Right cardiac atrium (tissue), 5 donors: ENCODE measurements around the gene NECAB2. TPM values are rescaled to one million over a fixed set of nuclear protein-coding genes. Genes with fewer than 3 reads are reported as not detected.
A peak's percentile ranks its signal among the peaks of the same experiment; 100 is the strongest.

Source experiments
- ATAC-seq, 2 donors: fragments of 200-7000 bp; cut with Tn5 transposase; one replicate each; pipeline versions ENCODE4 v1.8.0 to v1.9.1; 2020; ENCODE audit warnings: moderate library complexity in 2 of 2, mild to moderate bottlenecking in 1 of 2
- DNase-seq, 3 donors: peaks; one replicate each; pipeline ENCODE4 v3.0.0-alpha.2; 2020
- H3K27ac ChIP-seq: one replicate; pipeline ENCODE4 v1.5.1; 2013; ENCODE audit warnings: mild to moderate bottlenecking, low read length, control low read depth, moderate library complexity
- H3K27me3 ChIP-seq: one replicate; pipeline ENCODE4 v1.6.1; 2013; ENCODE audit not compliant: control insufficient read depth, insufficient read depth
- H3K4me1 ChIP-seq: one replicate; pipeline ENCODE4 v1.6.1; 2013; ENCODE audit warnings: low read length; ENCODE audit not compliant: control insufficient read depth, insufficient read depth
- H3K4me3 ChIP-seq: one replicate; pipeline ENCODE4 v1.5.1; 2013; ENCODE audit warnings: low read length, control low read depth
- H3K9me3 ChIP-seq: one replicate; pipeline ENCODE4 v1.6.1; 2013; ENCODE audit warnings: low read length; ENCODE audit not compliant: control insufficient read depth
- WGBS: extraction: QIAGEN DNeasy Blood & Tissue Kit; methylation state at CpG from one replicate; pipeline ENCODE4 v1.1.7; 2013; 5-methylcytosine and 5-hydroxymethylcytosine counted together
- intact Hi-C, 4 donors: fragments of 100-400 bp; cut with DNase I; formaldehyde crosslinking; loops; one replicate each; pipeline versions ENCODE4 v1.11.0 to v1.14.0; 2022 to 2023
- polyA plus RNA-seq: library from polyadenylated mRNA; stranded (reverse); fragments of 200-250 nt; gene quantifications from one replicate; pipeline ENCODE4 v1.2.3, GENCODE V29; 2013
- total RNA-seq, 4 donors: library from RNA; stranded (reverse); fragmentation: NEBNext Ultra II Directional; extraction: Animal tissue kit (Norgen Biotek cat#: 25700); gene quantifications; one replicate each; pipeline ENCODE4 v1.2.1, GENCODE V29; 2021
- donor health status: healthy with polysubstance abuse.
- donor health status: DM: no; HTN: yes; CAD: no.
- donor health status: DM: no; HTN: no; CAD: no.
- donor health status: DM: no; HTN: yes; CAD: no; lungs with severe emphysema.
- donor health status: DM: yes; HTN: yes; CAD: no.

NECAB2 gene
- total and polyA plus RNA-seq, 5 donors, result 0.28 to 1.8 (median 1.7) TPM

DNA sequence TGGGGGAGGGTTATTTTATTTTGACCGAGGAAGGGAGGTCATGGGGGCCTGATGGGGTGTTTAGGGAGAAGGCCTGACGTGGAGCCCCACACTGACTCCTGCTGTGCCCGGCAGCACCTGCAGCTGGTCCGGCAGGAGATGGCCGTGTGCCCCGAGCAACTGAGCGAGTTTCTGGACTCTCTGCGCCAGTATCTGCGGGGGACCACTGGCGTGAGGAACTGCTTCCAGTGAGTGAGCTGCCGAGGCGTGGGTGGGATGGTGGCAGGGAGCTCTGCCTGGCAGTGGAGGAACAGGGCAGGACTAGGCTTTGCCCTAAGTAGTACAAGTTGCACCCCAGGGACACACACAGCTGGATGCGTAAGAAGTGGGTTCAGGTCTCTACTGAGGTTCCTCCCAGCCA lies 30.0 kb downstream of the NECAB2 start:
- ATAC-seq, result no peak
- Histone ChIP-seq H3K27ac (no peak overlapping the region), H3K9me3 (no peaks in the 10 kb centered on the region), H3K4me1 (no peaks in the 10 kb centered on the region), H3K27me3 (no peaks in the 10 kb centered on the region), H3K4me3 (no peak overlapping the region)
- 90% methylated on average over 13 of the region's 13 CpGs for WGBS
- peak in 1 of 3 donors; percentile 12 for DNase-seq
- intact Hi-C loops, result no loop called here

DNA sequence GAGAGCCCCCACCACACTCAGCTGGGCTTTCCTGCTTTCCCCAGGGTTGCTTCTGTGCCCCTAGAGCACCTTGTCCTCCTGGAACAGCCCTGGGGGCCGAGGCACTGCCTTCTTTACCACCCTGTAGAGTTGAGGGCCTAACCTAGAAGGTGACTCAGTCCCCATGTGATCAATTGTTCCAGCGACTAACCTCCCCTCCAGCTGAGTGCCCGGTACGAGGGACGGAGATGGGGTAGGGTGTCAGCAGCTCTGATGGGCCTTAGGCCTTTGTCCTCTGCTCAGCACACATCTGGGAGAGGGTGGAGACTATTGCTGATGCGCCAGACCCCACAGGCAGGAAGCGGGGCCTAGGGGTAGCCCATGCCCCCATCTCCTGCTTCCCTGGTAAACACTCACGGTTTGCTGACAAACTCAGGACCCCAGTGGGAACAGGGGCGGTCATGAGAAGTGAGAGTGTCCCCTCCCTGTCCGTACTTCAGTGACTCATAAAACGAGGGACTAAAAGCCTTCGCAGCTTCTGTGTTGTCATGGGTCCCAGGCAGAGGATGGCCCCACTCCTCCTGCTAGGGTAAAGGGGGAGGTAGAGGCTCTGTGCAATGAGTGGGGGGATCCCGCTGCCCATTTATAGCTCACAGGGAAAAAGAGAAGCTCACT lies 33.1 kb downstream of the NECAB2 start:
- Histone ChIP-seq H3K27me3 (no peaks in the 10 kb centered on the region), H3K27ac (no peak overlapping the region), H3K4me1 (no peaks in the 10 kb centered on the region), H3K4me3 (no peak overlapping the region), H3K9me3 (no peaks in the 10 kb centered on the region)
- no peak for ATAC-seq
- intact Hi-C loops, result no loop called here
- DNase-seq, result peak in 1 of 3 donors; percentile 14
- 84% methylated on average over 13 of the region's 13 CpGs for WGBS

DNA sequence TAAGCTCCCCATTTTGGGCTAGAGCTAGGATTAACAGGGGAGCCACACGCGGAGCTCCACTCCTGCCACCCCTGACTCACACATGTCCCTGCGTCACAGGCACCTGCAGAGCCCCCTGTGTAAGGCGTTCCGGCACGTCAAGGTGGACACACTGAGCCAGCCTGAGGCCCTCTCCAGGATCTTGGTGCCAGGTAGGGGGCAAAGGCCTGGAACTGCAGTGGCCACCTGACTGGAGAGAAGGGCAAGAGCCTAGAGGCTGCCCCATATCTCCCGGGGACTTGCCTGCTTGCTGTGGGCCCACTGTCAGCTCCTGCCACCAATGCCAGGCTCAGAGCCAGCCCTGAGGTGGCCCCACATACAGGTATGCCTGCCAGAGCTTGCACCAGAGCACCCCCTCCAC lies 33.7 kb downstream of the NECAB2 start:
- no peaks in the 10 kb centered on the region for H3K9me3 ChIP-seq
- ATAC-seq, result no peak
- no peaks in the 10 kb centered on the region for H3K27me3 ChIP-seq
- H3K27ac ChIP-seq, result no peak overlapping the region
- intact Hi-C loops, result no loop called here
- peak in 1 of 3 donors; percentile 34 for DNase-seq
- WGBS, result 93% methylated on average over 7 of the region's 7 CpGs
- H3K4me1 ChIP-seq, result no peaks in the 10 kb centered on the region
- no peak overlapping the region for H3K4me3 ChIP-seq

DNA sequence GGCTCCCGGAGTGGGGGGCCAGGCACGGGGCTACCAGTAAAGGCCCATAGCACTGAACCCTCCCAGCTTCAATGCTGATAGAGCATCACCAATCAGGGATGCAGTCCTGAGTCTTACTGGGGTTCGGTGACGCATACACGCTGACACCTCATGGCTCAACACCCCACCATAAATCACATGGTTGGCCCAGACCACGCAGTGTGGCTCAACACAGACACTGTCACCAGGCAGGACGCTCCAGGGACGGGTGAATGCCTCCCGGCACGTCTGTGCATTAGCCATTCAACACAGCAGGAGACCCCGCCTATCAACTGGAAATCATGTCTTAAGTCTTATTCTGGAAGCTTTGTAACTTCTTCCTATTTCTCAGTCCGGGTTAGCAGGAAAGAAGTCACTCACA lies 35.0 kb downstream of the NECAB2 start:
- no peaks in the 10 kb centered on the region for H3K9me3 ChIP-seq
- WGBS, result 84% methylated on average over 12 of the region's 12 CpGs
- no peak overlapping the region for H3K4me3 ChIP-seq
- intact Hi-C loops, result no loop called here
- H3K27ac ChIP-seq, result no peak overlapping the region
- no peaks in the 10 kb centered on the region for H3K27me3 ChIP-seq
- DNase-seq, result peak in 1 of 3 donors; percentile 11
- ATAC-seq, result no peak
- H3K4me1 ChIP-seq, result peaks cover 1% of the 10 kb centered on the region

DNA sequence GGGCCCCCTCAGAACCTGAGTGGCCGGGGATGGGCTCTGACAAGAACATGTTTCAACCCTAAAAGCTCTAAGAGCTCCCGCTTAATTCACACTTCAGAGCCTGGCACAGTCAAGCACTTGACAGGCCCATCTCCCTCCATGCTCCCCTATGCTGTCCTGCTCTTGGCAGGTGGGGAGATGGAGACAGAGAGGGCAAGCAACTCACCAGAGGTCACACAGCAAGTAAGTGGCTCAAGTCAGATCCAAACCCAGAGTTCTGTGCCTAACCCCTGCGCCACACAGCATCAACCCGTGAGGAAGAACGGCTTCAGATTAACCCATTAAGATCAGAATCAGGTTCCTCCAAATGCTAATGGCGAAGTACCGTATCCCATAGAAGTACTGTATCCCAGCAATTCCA lies 36.4 kb downstream of the NECAB2 start:
- Histone ChIP-seq H3K27me3 (no peaks in the 10 kb centered on the region), H3K4me1 (peaks cover 2% of the 10 kb centered on the region), H3K4me3 (no peak overlapping the region), H3K9me3 (no peaks in the 10 kb centered on the region), H3K27ac (no peak overlapping the region)
- intact Hi-C loops, result no loop called here
- DNase-seq, result peak in 1 of 3 donors; percentile 25
- ATAC-seq, result no peak
- 71% methylated on average over 7 of the region's 7 CpGs for WGBS

DNA sequence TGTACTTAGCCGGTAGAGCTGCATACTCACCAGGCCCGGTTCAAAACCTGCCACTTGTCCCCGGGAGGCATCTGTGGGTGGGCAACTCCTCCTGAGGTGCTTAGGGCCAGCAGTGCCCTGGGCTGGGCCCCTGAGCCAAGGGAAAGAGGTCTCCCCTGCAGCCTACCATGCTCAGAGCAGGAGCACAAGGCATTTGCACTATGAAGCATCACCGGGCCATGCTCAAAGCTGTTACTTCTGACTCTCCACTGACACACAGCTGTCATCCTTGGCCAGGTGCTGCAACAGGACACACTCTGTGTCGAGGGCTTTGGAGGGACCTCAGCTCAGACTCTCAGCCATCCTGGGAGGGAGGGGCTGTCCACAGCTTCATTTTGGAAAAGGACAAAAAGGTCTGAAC lies 37.3 kb downstream of the NECAB2 start:
- Histone ChIP-seq H3K4me1 (peaks cover 2% of the 10 kb centered on the region), H3K27me3 (no peaks in the 10 kb centered on the region), H3K27ac (no peak overlapping the region), H3K9me3 (no peaks in the 10 kb centered on the region), H3K4me3 (no peak overlapping the region)
- intact Hi-C loops, result no loop called here
- DNase-seq (peak in 1 of 3 donors; percentile 23), ATAC-seq (no peak)
- 75% methylated on average over 5 of the region's 5 CpGs for WGBS

DNA sequence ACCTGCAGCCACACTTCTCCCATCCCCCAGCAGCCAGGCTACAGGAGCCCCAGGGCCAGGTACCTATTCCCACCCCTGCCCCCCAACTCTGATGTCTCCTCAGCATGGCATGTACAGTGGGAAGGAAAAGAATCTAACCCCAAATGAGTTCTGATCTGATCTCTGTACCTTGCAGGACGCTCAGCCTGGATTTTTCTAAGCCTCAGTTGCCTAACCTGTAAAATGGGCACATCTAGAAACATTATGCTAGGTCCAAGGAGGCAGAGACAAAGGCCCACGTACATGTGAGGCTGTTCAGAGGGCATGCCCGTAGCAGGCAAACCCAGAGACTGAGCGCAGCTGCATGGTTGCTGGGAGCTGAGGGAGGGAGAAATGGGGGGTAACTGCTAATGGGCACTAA lies 39.5 kb downstream of the NECAB2 start:
- WGBS, result 80% methylated on average over 4 of the region's 4 CpGs
- DNase-seq (peak in 1 of 3 donors; percentile 16), ATAC-seq (no peak)
- Histone ChIP-seq H3K9me3 (no peaks in the 10 kb centered on the region), H3K27ac (no peak overlapping the region), H3K27me3 (no peaks in the 10 kb centered on the region), H3K4me3 (no peak overlapping the region), H3K4me1 (peaks cover 2% of the 10 kb centered on the region)
- intact Hi-C loops, result no loop called here

DNA sequence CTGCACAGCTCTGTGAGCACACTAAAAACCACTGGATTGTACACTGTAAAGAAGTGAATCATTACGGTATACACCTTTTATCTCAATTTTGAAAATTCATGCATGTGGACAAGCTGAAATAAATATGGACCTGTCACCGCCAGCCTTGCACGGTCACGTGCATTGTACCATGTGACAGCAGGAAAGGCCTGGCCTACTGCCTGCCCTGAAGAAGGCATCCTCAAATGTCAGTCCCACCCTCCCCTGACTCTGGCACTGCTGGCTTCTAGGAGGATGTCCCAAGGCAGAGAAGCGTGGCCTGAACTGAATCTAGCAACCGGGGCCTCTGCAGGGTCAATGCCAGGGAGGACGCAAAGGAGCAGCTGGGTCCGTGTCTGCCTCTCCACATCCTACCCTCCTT lies 39.9 kb downstream of the NECAB2 start:
- intact Hi-C loops, result no loop called here
- Histone ChIP-seq H3K4me1 (peaks cover 2% of the 10 kb centered on the region), H3K4me3 (no peak overlapping the region), H3K27me3 (no peaks in the 10 kb centered on the region), H3K27ac (no peak overlapping the region), H3K9me3 (no peaks in the 10 kb centered on the region)
- 54% methylated on average over 8 of the region's 8 CpGs for WGBS
- DNase-seq (peak in 1 of 3 donors; percentile 55), ATAC-seq (peak in 1 of 2 donors; percentile 34)

DNA sequence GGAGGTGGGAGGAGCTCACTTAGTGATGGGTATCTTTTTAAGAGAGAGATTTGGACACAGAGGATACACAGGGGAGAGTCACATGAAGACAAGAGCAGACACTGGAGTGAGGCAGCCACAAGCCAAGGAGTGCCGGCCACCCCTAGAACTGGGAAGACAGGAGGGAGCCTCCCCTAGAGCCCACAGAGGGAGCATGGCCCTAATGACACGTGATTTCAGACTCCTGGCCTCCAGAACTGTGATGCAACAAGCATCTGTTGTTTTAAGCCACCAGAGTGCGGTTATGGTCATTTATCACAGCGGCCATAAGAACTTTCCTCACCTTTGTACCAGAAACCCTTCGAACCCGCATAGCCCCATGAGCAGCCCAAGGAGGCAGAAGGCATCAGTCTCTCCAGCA lies 41.2 kb downstream of the NECAB2 start:
- no peak overlapping the region for H3K27ac ChIP-seq
- H3K4me3 ChIP-seq, result no peak overlapping the region
- ATAC-seq, result no peak
- peaks cover 2% of the 10 kb centered on the region for H3K4me1 ChIP-seq
- H3K9me3 ChIP-seq, result no peaks in the 10 kb centered on the region
- 91% methylated on average over 6 of the region's 6 CpGs for WGBS
- DNase-seq, result no peak
- intact Hi-C loops, result no loop called here
- no peaks in the 10 kb centered on the region for H3K27me3 ChIP-seq

DNA sequence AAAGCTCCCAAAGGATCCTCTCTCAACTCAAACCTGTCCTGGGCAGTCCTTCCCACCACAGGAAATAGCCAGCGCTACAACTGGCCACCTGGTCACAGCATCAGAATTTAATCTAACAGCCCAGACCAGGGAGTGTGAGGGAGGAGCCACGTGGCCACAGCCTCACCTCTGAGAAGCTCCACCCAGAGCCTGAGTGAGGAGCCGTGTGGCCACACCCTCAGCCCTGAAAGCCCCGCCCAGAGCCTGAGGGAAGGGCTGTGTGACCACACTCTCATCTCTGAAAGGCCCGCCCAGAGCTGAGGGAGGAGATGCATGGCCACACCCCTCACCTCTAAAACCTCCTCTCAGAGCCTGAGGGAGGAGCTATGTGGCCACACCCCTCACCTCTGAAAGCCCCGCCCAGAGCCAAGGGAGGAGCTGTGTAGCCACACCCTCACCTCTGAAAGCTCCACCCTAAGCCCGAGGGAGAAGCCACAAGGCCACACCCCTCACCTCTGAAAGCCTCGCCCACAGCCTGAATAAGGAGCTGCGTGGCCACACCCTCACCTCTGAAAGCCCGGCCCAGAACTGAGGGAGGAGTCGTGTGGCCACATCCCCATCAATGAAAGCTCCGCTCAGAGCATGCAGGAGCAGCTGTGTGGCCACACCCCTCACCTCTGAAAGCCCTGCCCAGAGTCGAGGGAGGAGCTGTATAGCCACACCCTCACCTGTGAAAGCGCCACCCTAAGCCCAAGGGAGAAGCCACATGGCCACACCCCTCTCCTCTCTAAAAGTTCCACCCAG lies 45.9 kb downstream of the NECAB2 start:
- peak in 2 of 3 donors; percentile 37 to 64 for DNase-seq
- peak; percentile 69 to 80 for ATAC-seq
- intact Hi-C loops, result no loop called here
- no peaks in the 10 kb centered on the region for H3K4me1 ChIP-seq
- no peak overlapping the region for H3K4me3 ChIP-seq
- H3K27me3 ChIP-seq, result no peaks in the 10 kb centered on the region
- H3K27ac ChIP-seq, result no peak overlapping the region
- H3K9me3 ChIP-seq, result no peaks in the 10 kb centered on the region
- 16% methylated on average over 14 of the region's 14 CpGs for WGBS

DNA sequence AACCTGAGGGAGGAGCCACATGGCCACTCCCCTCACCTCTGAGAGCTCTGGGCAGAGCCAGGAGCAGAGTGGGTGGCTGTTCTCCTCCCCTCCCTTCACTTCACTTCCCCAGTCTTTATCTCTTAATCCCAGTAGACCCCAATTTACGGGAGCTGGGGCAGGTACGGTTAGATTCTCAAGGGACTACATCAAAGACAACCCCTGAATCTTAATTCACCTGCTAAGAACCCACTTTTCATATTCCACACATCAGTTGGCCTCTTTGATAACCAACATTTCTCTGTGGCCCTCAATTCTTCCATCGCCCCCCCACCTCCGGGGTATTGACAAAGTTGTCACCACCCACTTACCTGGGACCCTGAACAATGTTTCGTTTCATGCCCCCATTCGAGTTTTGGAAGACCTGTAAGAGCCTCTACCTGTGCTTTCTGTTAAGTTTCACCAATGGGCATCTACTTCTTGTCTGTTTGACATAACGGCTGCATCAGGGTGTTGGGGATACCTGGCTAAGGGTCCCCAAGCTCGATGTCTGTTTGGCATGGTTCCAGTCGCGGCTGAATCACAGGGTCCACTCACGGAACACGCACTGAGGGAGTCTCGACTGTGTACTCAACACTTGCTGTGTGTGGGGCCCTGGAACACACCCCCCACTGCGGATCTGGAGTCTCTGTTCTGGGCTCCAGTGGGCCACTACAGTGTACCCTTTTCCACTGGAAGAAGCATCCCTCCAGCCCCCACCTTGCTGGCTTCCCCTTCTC lies 46.7 kb downstream of the NECAB2 start:
- WGBS, result 70% methylated on average over 14 of the region's 14 CpGs
- ATAC-seq (no peak), DNase-seq (no peak)

More for the DNA sequence above, 46.7 kb downstream of the NECAB2 start:
- intact Hi-C loops, result no loop called here
- no peaks in the 10 kb centered on the region for H3K27me3 ChIP-seq
- no peaks in the 10 kb centered on the region for H3K9me3 ChIP-seq
- H3K4me1 ChIP-seq, result no peaks in the 10 kb centered on the region
- no peak overlapping the region for H3K27ac ChIP-seq
- no peak overlapping the region for H3K4me3 ChIP-seq
